Pancreas (tissue), 10 donors: ENCODE data around the gene DSC1. TPM values are rescaled to one million over a fixed set of nuclear protein-coding genes. Genes with fewer than 3 reads are reported as not detected.

Experiments used
- ATAC-seq, 4 donors: fragments of 200-7000 bp; cut with Tn5 transposase; one replicate each; pipeline versions ENCODE4 v1.8.0 to v1.9.1; 2020; ENCODE audit warnings: mild to moderate bottlenecking in 4 of 4, moderate library complexity in 4 of 4
- DNase-seq, 6 donors: peaks; one replicate each; pipeline ENCODE4 v3.0.0-alpha.2; 2020
- FAIRE-seq: peaks from 2 replicates; lab custom pipeline; 2012; peaks lifted over from hg19 to GRCh38; lab: Jason Lieb, UNC
- H3K27ac ChIP-seq, 4 donors: fragments of 200-600 bp; sonication (generic); 1 replicate in 3 of 4; 2 replicates in 1 of 4; pipeline versions ENCODE4 v1.5.0 to v1.8.0; 2020
- H3K27me3 ChIP-seq, 4 donors: fragments of 200-600 bp; one replicate each; pipeline ENCODE4 v1.8.0; 2021
- H3K36me3 ChIP-seq, 3 donors: fragments of 200-600 bp; sonication (generic) in 1 of 3; one replicate each; pipeline versions ENCODE4 v1.5.0 to v1.8.0; 2020 to 2021
- H3K4me1 ChIP-seq, 3 donors: fragments of 200-600 bp; one replicate each; pipeline ENCODE4 v1.8.0; 2021
- H3K4me3 ChIP-seq, 4 donors: fragments of 200-600 bp; sonication (generic) in 2 of 4; one replicate each; pipeline versions ENCODE4 v1.5.0 to v1.8.0; 2020 to 2021
- H3K9me3 ChIP-seq, 4 donors: fragments of 200-600 bp; one replicate each; pipeline ENCODE4 v1.8.0; 2021
- CTCF ChIP-seq, 4 donors: fragments of 200-600 bp; sonication (generic) in 3 of 4; IDR thresholded peaks; one replicate each; pipeline versions ENCODE4 v1.5.0 to v1.8.0; 2021; ENCODE audit warnings: antibody characterized with exemption in 4 of 4
- WGBS, 2 donors: extraction: QIAGEN DNeasy Blood & Tissue Kit; methylation state at CpG; one replicate each; pipeline ENCODE4 v1.1.7; 2013; 5-methylcytosine and 5-hydroxymethylcytosine counted together
- intact Hi-C, 3 donors: fragments of 100-400 bp; cut with DNase I; formaldehyde crosslinking; loops; one replicate each; pipeline versions ENCODE4 v1.11.1 to v1.14.2; 2022
- polyA plus RNA-seq, 2 donors: library from polyadenylated mRNA; stranded (reverse); fragments of 200-250 nt; gene quantifications; one replicate each; pipeline ENCODE4 v1.2.3, GENCODE V29; 2013
- total RNA-seq, 6 donors: library from RNA; stranded (reverse); fragmentation: NEBNext Ultra II Directional in 4 of 6; extraction: Animal tissue kit (Norgen Biotek cat#: 25700) in 4 of 6; gene quantifications; one replicate each; pipeline versions ENCODE4 v1.2.1 to v1.2.4, GENCODE V29; 2021 to 2023
- donor health status: healthy with polysubstance abuse.
- donor health status: DM: no; HTN: no; CAD: no; lungs with moderate emphysema.
- donor health status: DM: no; HTN: no; CAD: no.
- donor health status: control.
- donor health status: control.
- donor health status: Bipolar disorder and iron deficiency.
- donor health status: DM: yes; HTN: yes; CAD: no.
- donor health status: DM: no; HTN: no; CAD: no.
- donor health status: DM: no; HTN: no; CAD: no.
- donor health status: DM: yes; HTN: yes; CAD: no.

Gene DSC1
- total and polyA plus RNA-seq, 8 donors = not detected

GRCh38 chr18:31149351-31149750, 13.3 kb downstream of the DSC1 start:
- H3K4me3 ChIP-seq = no peak overlapping the region
- no peak for TF ChIP-seq CTCF (IDR thresholded peaks at IDR 0.05)
- no peak for FAIRE-seq
- H3K27me3 ChIP-seq = no peaks in the 10 kb centered on the region
- DNase-seq = no peak
- no peaks in the 10 kb centered on the region for H3K9me3 ChIP-seq
- intact Hi-C loops = no loop called here
- H3K4me1 ChIP-seq = no peaks in the 10 kb centered on the region
- no peaks in the 10 kb centered on the region for H3K36me3 ChIP-seq
- no peak for ATAC-seq
- 55 to 76% methylated on average over 3 of the region's 3 CpGs for WGBS, 2 donors
- H3K27ac ChIP-seq = no peak overlapping the region

GRCh38 chr18:31148600-31148999, 14.1 kb downstream of the DSC1 start:
- H3K36me3 ChIP-seq = no peaks in the 10 kb centered on the region
- DNase-seq (no peak), FAIRE-seq (no peak), ATAC-seq (no peak)
- H3K27me3 ChIP-seq = no peaks in the 10 kb centered on the region
- TF ChIP-seq CTCF (IDR thresholded peaks at IDR 0.05) = no peak
- no peak overlapping the region for H3K4me3 ChIP-seq
- WGBS, 2 donors = 54 to 56% methylated on average over 3 of the region's 3 CpGs
- H3K27ac ChIP-seq = no peak overlapping the region
- no peaks in the 10 kb centered on the region for H3K9me3 ChIP-seq
- H3K4me1 ChIP-seq = no peaks in the 10 kb centered on the region
- intact Hi-C loops = no loop called here

GRCh38 chr18:31146809-31147208, 15.8 kb downstream of the DSC1 start:
- intact Hi-C loops = no loop called here
- Histone ChIP-seq H3K4me1 (no peaks in the 10 kb centered on the region), H3K9me3 (no peaks in the 10 kb centered on the region), H3K4me3 (no peak overlapping the region), H3K36me3 (no peaks in the 10 kb centered on the region), H3K27ac (no peak overlapping the region), H3K27me3 (no peaks in the 10 kb centered on the region)
- TF ChIP-seq CTCF (IDR thresholded peaks at IDR 0.05) = no peak
- FAIRE-seq (no peak), DNase-seq (no peak), ATAC-seq (no peak)

- intact Hi-C loops = no loop called here
- ATAC-seq (no peak), DNase-seq (no peak), FAIRE-seq (no peak)
- Histone ChIP-seq H3K9me3 (no peaks in the 10 kb centered on the region), H3K36me3 (no peaks in the 10 kb centered on the region), H3K27ac (no peak overlapping the region), H3K4me1 (no peaks in the 10 kb centered on the region), H3K27me3 (no peaks in the 10 kb centered on the region), H3K4me3 (no peak overlapping the region)
- WGBS, 2 donors = 88 to 95% methylated on average over 3 of the region's 3 CpGs
- TF ChIP-seq CTCF (IDR thresholded peaks at IDR 0.05) = no peak
Measured at GRCh38 chr18:31143025-31143424, 19.6 kb downstream of the DSC1 start.

- FAIRE-seq (no peak), ATAC-seq (no peak), DNase-seq (no peak)
- H3K27me3 ChIP-seq = no peaks in the 10 kb centered on the region
- intact Hi-C loops = no loop called here
- no peak overlapping the region for H3K4me3 ChIP-seq
- H3K4me1 ChIP-seq = no peaks in the 10 kb centered on the region
- no peaks in the 10 kb centered on the region for H3K36me3 ChIP-seq
- WGBS, 2 donors = 71 to 85% methylated on average over 1 of the region's 1 CpG
- H3K27ac ChIP-seq = no peak overlapping the region
- TF ChIP-seq CTCF (IDR thresholded peaks at IDR 0.05) = no peak
- no peaks in the 10 kb centered on the region for H3K9me3 ChIP-seq
Measured at GRCh38 chr18:31138709-31139108, 23.9 kb downstream of the DSC1 start.
